BE2C (cell line): ENCODE measurements around the gene BEND7.

Source experiments
- DNase-seq: peaks from one replicate; pipeline ENCODE4 v3.0.0-alpha.2; 2020
- H3K27me3 ChIP-seq: fragments of 250-450 bp; sonication (Bioruptor Pico); 2 replicates; pipeline ENCODE4 v1.5.1; 2020; ENCODE audit warnings: mild to moderate bottlenecking
- H3K36me3 ChIP-seq: fragments of 250-450 bp; sonication (Bioruptor Pico); 2 replicates; pipeline ENCODE4 v1.5.1; 2020; ENCODE audit warnings: mild to moderate bottlenecking
- H3K4me1 ChIP-seq: fragments of 250-450 bp; sonication (Bioruptor Pico); 2 replicates; pipeline ENCODE4 v1.5.1; 2020
- H3K4me3 ChIP-seq: 2 replicates; pipeline ENCODE4 v1.5.1; 2011; ENCODE audit warnings: low read depth, low read length
- H3K9me3 ChIP-seq: fragments of 250-450 bp; sonication (Bioruptor Pico); 2 replicates; pipeline ENCODE4 v1.5.1; 2020
- TF ChIP-seq, protein P1 (sequence below): IDR thresholded peaks from 2 replicates; pipeline ENCODE4 v1.5.1; 2012; ENCODE audit warnings: mild to moderate bottlenecking, low read depth, low read length

BEND7 gene

GRCh38 chr10:13392701-13393100, 136.1 kb downstream of the BEND7 start:
- Histone ChIP-seq H3K9me3 (no peaks in the 10 kb centered on the region), H3K27me3 (no peaks in the 10 kb centered on the region; the same call in 1 of the 2 replicates), H3K4me1 (no peaks in the 10 kb centered on the region), H3K4me3 (no peak overlapping the region), H3K36me3 (no peaks in the 10 kb centered on the region)
- TF ChIP-seq, protein P1, sequence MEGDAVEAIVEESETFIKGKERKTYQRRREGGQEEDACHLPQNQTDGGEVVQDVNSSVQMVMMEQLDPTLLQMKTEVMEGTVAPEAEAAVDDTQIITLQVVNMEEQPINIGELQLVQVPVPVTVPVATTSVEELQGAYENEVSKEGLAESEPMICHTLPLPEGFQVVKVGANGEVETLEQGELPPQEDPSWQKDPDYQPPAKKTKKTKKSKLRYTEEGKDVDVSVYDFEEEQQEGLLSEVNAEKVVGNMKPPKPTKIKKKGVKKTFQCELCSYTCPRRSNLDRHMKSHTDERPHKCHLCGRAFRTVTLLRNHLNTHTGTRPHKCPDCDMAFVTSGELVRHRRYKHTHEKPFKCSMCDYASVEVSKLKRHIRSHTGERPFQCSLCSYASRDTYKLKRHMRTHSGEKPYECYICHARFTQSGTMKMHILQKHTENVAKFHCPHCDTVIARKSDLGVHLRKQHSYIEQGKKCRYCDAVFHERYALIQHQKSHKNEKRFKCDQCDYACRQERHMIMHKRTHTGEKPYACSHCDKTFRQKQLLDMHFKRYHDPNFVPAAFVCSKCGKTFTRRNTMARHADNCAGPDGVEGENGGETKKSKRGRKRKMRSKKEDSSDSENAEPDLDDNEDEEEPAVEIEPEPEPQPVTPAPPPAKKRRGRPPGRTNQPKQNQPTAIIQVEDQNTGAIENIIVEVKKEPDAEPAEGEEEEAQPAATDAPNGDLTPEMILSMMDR: no peak
- no peak for DNase-seq
